GM21786 (cell line): ENCODE data around the gene LCNL1.

Experiments used
- ATAC-seq: cut with Tn5 transposase; IDR thresholded peaks from one replicate; pipeline ENCODE4 v1.9.1; 2021; ENCODE audit not compliant: unreplicated experiment

The LCNL1 gene

GRCh38 chr9:136958473-136958872 is 24.3 kb upstream of the LCNL1 start:
- no peak for ATAC-seq

DNA sequence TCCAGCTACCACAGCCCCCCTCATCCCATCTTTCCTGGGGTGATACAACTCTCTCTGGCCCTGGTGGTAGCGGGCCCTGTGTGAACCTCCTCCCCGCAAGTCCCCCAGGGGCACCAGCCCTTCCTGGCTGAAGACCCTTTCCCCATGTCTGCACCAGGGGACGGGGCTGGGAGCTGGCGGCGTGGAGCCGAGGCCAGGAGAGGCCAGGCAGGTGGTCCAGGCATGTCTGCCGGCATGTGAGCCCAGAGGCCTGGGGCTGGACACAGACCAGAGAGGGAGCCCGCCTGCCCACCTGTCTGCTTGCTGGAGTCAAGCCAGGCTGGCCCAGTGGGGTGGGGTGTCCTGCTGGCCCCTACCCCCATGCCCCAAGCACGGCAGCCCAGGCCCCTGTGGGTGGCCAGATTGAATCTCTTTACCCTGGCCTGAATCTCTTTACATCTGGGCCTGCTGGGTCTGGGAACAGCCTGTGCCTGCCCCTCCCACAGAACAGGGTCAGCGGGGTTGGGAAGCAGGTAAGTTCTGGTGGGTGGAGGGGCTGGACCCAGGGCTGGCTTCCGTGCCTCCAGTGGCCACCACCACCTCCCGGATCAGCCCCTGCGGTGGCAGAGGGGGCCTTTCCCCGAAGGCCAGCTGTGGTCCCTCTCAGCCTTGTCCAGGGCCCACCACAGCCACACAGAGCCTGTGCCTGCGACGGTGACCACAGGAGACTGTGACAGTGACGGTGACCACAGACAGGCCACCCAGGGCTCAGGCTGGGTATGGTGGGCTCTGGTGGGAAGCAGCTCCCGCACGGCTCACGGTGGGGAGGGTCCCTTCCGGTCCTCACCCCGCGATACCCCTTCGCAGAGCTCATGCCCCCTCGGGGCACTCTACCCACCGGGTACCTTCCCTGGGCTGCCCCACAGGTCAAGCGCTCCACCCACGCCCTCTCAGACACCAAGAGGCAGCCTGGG is 23.6 kb upstream of the LCNL1 start:
- ATAC-seq, result no peak

DNA sequence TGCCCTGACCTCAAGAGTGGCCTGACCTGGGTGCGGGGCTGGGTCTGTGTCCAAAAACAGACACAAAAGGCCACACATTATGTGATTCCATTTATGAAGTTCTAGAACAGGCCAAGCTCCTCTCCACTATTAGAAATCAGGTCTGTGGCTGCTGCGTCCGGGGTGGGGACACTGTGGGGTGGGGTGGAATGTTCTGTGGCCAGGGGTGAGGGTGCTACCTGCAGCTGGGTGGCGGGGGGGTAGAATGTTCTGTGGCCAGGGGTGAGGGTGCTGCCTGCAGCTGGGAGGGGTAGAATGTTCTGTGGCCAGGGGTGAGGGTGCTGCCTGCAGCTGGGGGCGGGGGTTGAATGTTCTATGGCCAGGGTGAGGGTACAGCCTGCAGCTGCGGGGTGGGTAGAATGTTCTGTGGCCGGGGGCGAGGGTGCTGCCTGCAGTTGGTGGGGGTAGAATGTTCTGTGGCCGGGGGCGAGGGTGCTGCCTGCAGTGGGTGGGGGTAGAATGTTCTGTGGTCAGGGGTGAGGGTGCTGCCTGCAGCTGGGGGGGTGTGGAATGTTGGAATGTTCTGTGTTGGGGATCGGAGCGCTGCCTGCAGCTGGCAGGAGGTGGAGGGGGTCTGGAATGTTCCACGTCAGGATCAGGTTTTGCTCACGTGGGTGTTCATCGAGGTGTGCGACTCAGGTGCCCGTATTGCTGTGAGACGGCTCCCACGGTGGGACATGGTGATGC is 22.4 kb upstream of the LCNL1 start:
- ATAC-seq, result no peak

GRCh38 chr9:136960938-136961275 is 21.9 kb upstream of the LCNL1 start:
- ATAC-seq, result no peak

DNA sequence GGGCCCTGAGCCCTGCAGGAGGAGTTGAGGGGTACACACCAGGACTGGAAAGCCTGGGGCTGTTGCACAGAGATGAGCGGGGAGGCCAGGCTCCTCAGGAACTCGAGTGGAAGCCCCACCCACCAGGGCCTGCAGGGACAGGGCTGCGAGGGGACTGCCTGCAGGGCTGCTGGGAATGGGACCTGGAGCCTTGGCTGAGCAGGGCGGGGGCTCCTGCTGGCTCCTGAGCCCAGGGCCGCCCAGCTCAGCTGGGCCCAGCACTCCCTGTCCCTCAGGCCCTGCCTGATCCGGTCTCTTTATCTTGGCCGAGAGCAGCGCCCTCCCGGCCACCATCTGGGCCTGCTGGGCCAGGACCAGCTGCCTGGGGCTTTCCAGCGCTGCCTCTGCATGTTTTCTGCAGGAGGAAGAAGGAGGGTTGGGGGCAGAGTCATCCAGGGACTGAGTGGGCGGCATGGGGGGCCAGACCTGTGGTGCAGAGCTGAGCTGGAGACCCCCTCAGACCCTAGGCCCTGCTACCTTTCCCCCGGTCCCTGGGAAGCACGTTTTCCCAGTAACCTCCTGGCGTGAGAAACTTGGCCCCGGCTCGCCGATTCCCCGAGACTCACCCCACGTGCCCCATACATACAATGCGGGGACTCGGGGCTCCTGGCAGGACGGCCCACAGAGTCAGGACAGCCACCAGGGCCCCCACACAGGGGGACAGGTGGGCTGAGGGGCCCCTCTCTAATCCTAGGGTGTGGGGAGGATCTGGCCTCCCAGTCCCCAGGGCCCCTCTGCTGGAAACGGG is 21.3 kb upstream of the LCNL1 start:
- ATAC-seq, result no peak

- ATAC-seq, result no peak
Observed at GRCh38 chr9:136962163-136962562, 20.6 kb upstream of the LCNL1 start.

- no peak for ATAC-seq
Observed at GRCh38 chr9:136962701-136963248, 20.0 kb upstream of the LCNL1 start.

DNA sequence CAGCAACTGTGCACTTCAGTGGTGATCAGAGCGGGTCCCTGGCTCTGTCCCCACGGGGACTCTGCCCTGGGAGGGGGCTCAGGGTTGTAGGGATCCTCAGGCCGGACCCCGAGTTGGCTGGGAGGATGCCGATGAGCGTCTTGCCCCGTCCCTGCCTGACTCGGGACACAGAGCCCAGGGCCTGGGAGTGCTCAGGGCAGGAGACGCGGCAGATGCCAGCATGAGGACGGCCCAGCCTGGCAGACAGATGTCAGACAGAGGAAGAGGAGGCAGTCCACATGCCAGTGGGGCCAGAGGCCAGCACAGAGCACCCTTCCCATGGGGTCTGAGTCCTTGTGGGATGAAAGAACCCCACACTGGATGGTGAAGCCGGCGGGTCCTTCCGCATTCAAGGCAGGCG is 19.5 kb upstream of the LCNL1 start:
- ATAC-seq, result no peak

- ATAC-seq, result no peak
Observed at GRCh38 chr9:136963751-136964150, 19.0 kb upstream of the LCNL1 start.

DNA sequence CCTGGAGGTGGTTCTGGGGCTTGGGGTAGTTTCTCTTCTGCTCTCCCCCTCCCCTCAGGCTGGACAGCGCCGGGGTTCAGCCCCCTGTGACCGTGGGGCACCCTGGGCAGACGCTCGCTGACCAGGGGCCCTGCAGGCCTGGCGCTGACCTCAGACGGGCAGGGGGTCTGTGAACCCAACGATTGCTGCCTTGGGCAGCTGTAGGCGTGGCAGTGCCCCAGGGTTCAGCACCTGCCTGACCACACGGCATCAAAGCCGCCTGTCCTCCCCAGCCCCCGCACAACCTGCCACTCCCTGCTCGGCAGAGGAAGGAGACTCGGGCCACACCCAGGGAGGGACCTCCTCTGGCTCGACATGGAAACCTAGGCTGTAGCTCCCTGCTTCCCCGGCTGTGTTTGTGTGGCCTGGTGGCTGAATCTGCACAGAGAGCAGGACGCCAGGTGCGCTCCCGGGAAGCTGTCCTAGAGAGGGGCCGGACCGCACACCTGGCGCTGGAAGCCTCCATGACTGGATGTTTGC is 18.6 kb upstream of the LCNL1 start:
- ATAC-seq, result no peak

GRCh38 chr9:136964833-136965422 is 17.9 kb upstream of the LCNL1 start:
- no peak for ATAC-seq

GRCh38 chr9:136965771-136966484 is 16.9 kb upstream of the LCNL1 start:
- ATAC-seq, result no peak

DNA sequence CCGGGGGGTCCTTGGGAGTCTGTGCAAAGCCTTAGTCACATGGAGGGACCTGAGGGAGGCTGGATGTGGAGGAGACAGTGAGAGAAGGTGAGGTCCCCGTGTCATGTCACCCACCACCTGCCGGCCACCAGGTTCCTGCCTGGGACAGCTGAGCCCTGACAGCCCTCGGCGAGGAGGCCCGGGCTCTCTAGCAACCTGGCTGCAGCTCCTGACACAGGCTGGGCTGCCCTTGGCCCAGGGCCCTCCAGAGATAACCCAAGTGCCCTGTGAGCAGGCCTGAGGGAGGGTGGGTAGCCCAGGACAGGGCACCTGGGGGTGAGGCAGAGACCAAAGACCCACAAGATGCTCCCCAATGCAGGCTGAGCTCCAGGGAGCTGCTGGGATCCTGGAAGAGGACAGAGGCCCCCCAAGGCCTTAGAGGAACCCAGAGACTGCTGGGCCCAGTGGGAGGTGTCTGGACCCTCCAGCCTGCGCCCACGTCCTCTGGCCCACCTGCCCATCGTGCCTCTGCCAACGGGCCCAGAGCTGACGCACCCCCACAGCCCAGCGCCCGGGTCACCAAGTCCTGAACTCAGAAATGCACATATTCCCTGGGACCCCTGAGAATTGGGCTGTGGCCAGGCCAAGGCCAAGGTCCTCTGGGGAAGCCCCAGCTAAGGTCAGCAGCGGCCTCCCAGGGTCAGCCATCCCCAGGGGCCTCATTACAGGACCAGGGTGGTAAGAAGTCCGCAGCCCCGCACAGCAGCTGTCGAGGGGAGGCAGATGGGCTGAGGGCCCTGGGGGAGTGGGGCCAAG is 14.3 kb upstream of the LCNL1 start:
- no peak for ATAC-seq

DNA sequence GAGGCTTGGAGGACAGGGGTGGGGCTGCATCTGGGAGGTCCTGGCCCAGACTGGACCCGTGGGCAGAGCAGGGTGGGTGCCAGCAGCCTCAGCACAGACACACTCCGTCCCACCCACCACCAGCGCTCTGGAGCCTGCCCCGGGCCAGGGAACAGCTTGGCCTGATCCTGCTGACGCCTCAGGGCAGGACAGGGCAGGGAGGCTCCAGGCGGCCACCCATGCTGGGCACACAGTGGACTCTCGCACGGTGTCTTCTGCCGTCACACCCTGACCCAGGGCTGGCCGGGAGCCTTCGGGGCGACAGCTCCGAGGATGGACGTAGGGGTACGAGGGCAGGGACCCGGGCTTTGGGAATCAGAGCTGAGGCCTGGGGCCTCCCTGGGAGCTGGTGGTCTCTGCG is 13.6 kb upstream of the LCNL1 start:
- no peak for ATAC-seq

GRCh38 chr9:136969774-136970173 is 13.0 kb upstream of the LCNL1 start:
- no peak for ATAC-seq

GRCh38 chr9:136970361-136970760 is 12.4 kb upstream of the LCNL1 start:
- no peak for ATAC-seq

GRCh38 chr9:136971746-136972145 is 11.0 kb upstream of the LCNL1 start:
- ATAC-seq, result no peak

GRCh38 chr9:136972335-136972734 is 10.5 kb upstream of the LCNL1 start:
- ATAC-seq, result no peak

GRCh38 chr9:136972743-136973142 is 10.1 kb upstream of the LCNL1 start:
- ATAC-seq, result no peak
